ENCODE results near the gene MARF1. TPM values are rescaled to one million over a fixed set of nuclear protein-coding genes. Genes with fewer than 3 reads are reported as not detected.
"Not testable (repeated sequence)": the region's sequence is repeated elsewhere in the genome, so short reads cannot be mapped to it uniquely, and the experiment has no call there.

Gene MARF1
- total RNA-seq, 1 donor from 2014 or later: 16.0 TPM

GRCh38 chr16:15650019-15650697 is 7.2 kb upstream of the MARF1 start, which contains the start of gene NDE1:
TSS of gene NDE1 (plus strand) at chr16:15650245. CDS start at chr16:15664779, 14,534 bp downstream.
- intact Hi-C loops (cut with DNase I): loop anchor here (1.0 to 2.0 kb wide), 2 partner anchors 23 to 54 kb away; no protein-coding TSS in a partner anchor
- H3K4me1 ChIP-seq: peaks cover 0 to 6% of the 10 kb centered on the region in 2 donors
- DNase-seq (ENCODE audit: low spot score in 2 of 2): peak; percentile 61 to 95
- H3K36me3 ChIP-seq: no peaks in the 10 kb centered on the region
- H3K27me3 ChIP-seq: no peaks in the 10 kb centered on the region
- TF ChIP-seq CTCF (IDR thresholded peaks at IDR 0.05): no peak
- no peaks in the 10 kb centered on the region for H3K9me3 ChIP-seq
- H3K4me3 ChIP-seq: peak within 1 kb of the TSS; percentile 68 to 71
- peak within 1 kb of the TSS; percentile 83 to 85 for H3K27ac ChIP-seq

GRCh38 chr16:15649727-15650018 is 6.7 kb upstream of the MARF1 start:
- no peak for DNase-seq (ENCODE audit: low spot score in 2 of 2)
- Histone ChIP-seq H3K36me3 (no peaks in the 10 kb centered on the region), H3K4me3 (peak overlapping the region; percentile 68 to 71), H3K4me1 (peaks cover 0 to 6% of the 10 kb centered on the region in 2 donors), H3K27ac (peak overlapping the region; percentile 44 to 83), H3K27me3 (no peaks in the 10 kb centered on the region), H3K9me3 (no peaks in the 10 kb centered on the region)
- intact Hi-C loops (cut with DNase I): loop anchor here (1.0 to 2.0 kb wide), 2 partner anchors 23 to 55 kb away; no protein-coding TSS in a partner anchor
- no peak for TF ChIP-seq CTCF (IDR thresholded peaks at IDR 0.05)

- H3K4me3 ChIP-seq: peak overlapping the region; percentile 68 to 71
- H3K36me3 ChIP-seq; H3K27me3 ChIP-seq; intact Hi-C loops (cut with DNase I); H3K9me3 ChIP-seq; DNase-seq (ENCODE audit: low spot score in 2 of 2); H3K4me1 ChIP-seq: not testable (repeated sequence)
- H3K27ac ChIP-seq: peak overlapping the region; percentile 44 to 83
These were observed 6.4 kb upstream of the MARF1 start for GRCh38 chr16:15649311-15649710.

GRCh38 chr16:15648135-15648730 is 5.3 kb upstream of the MARF1 start:
- TF ChIP-seq CTCF (IDR thresholded peaks at IDR 0.05): no peak
- no peaks in the 10 kb centered on the region for H3K27me3 ChIP-seq
- H3K9me3 ChIP-seq: no peaks in the 10 kb centered on the region
- H3K4me3 ChIP-seq: no peak overlapping the region
- DNase-seq (ENCODE audit: low spot score in 2 of 2): no peak
- H3K36me3 ChIP-seq: no peaks in the 10 kb centered on the region
- no peak overlapping the region for H3K27ac ChIP-seq
- intact Hi-C loops (cut with DNase I): no loop called here
- H3K4me1 ChIP-seq: peaks cover 0 to 9% of the 10 kb centered on the region in 2 donors

- intact Hi-C loops (cut with DNase I): no loop called here
- H3K36me3 ChIP-seq: no peaks in the 10 kb centered on the region
- H3K27me3 ChIP-seq: no peaks in the 10 kb centered on the region
- no peak for DNase-seq (ENCODE audit: low spot score in 2 of 2)
- peaks cover 0 to 9% of the 10 kb centered on the region in 2 donors for H3K4me1 ChIP-seq
- TF ChIP-seq CTCF (IDR thresholded peaks at IDR 0.05): no peak
- H3K9me3 ChIP-seq: no peaks in the 10 kb centered on the region
- H3K27ac ChIP-seq: no peak overlapping the region
- no peak overlapping the region for H3K4me3 ChIP-seq
These were observed 4.5 kb upstream of the MARF1 start for GRCh38 chr16:15647294-15648014.

- H3K27ac ChIP-seq; DNase-seq (ENCODE audit: low spot score in 2 of 2); H3K36me3 ChIP-seq; H3K9me3 ChIP-seq; H3K27me3 ChIP-seq; intact Hi-C loops (cut with DNase I); H3K4me3 ChIP-seq: not testable (repeated sequence)
- H3K4me1 ChIP-seq: peaks cover 0 to 15% of the 10 kb centered on the region in 2 donors
These were observed 3.8 kb upstream of the MARF1 start for GRCh38 chr16:15646557-15647293.

GRCh38 chr16:15644962-15645465 is 2.1 kb upstream of the MARF1 start:
- intact Hi-C loops (cut with DNase I); H3K27me3 ChIP-seq; H3K27ac ChIP-seq; DNase-seq (ENCODE audit: low spot score in 2 of 2); H3K36me3 ChIP-seq; H3K4me3 ChIP-seq; H3K9me3 ChIP-seq: not testable (repeated sequence)
- H3K4me1 ChIP-seq: peaks cover 0 to 16% of the 10 kb centered on the region in 2 donors
